H1 (cell line): Measurements from ENCODE around the gene GCM1. TPM values are rescaled to one million over a fixed set of nuclear protein-coding genes. Genes with fewer than 3 reads are reported as not detected.
A peak's percentile ranks its signal among the peaks of the same experiment; 100 is the strongest.

ENCODE experiments used
- CTCF ChIA-PET: fragments of 300-600 bp; sonication (Branson Sonifier 250); formaldehyde crosslinking; loops from one replicate; lab custom pipeline; 2021; ENCODE audit not compliant: partially characterized antibody; lab: Charles Lee
- POLR2A ChIA-PET: fragments of 300-600 bp; sonication (Branson Sonifier 250); formaldehyde crosslinking; loops from one replicate; lab custom pipeline; 2021; ENCODE audit warnings: inconsistent platforms; ENCODE audit not compliant: partially characterized antibody; lab: Charles Lee
- DNase-seq, 2 experiments: peaks; one replicate each; pipeline versions ENCODE4 v3.0.0 to v3.0.0-alpha.2; 2010 to 2022; ENCODE audit warnings: low spot score in 2 of 2, low read depth in 1 of 2, mixed read lengths in 1 of 2
- FAIRE-seq: peaks from 2 replicates; lab custom pipeline; 2011; peaks lifted over from hg19 to GRCh38; lab: Jason Lieb, UNC
- H2AFZ ChIP-seq: 2 replicates; pipeline ENCODE4 v1.8.1; 2012; ENCODE audit warnings: low read length, inconsistent platforms
- H2AK5ac ChIP-seq: 2 replicates; pipeline ENCODE4 v1.6.1; 2013; ENCODE audit warnings: low read depth, low read length
- H2BK120ac ChIP-seq: replicated peaks from 2 replicates; pipeline ENCODE3; 2013; ENCODE audit warnings: low read depth, low read length, inconsistent platforms
- H2BK12ac ChIP-seq: 2 replicates; pipeline ENCODE4 v1.6.1; 2013; ENCODE audit warnings: low read depth, low read length
- H2BK15ac ChIP-seq: 2 replicates; pipeline ENCODE4 v1.6.1; 2013; ENCODE audit warnings: low read length
- H2BK20ac ChIP-seq: 2 replicates; pipeline ENCODE4 v1.6.1; 2013; ENCODE audit warnings: low read length
- H2BK5ac ChIP-seq: 2 replicates; pipeline ENCODE4 v1.6.1; 2013; ENCODE audit warnings: low read depth, low read length
- H3K14ac ChIP-seq: 2 replicates; pipeline ENCODE4 v1.6.1; 2013; ENCODE audit warnings: inconsistent platforms; ENCODE audit not compliant: insufficient read length
- H3K18ac ChIP-seq: 2 replicates; pipeline ENCODE4 v1.6.1; 2013; ENCODE audit warnings: low read length; ENCODE audit errors: extremely low read depth
- H3K23ac ChIP-seq: 2 replicates; pipeline ENCODE4 v1.6.1; 2013; ENCODE audit warnings: inconsistent platforms; ENCODE audit not compliant: insufficient read length
- H3K23me2 ChIP-seq: 2 replicates; pipeline ENCODE4 v1.6.1; 2013; ENCODE audit warnings: low read depth, low read length
- H3K27ac ChIP-seq: 2 replicates; pipeline ENCODE4 v1.6.1; 2011; ENCODE audit warnings: low read depth, low read length, inconsistent platforms
- H3K27me3 ChIP-seq, 4 experiments: replicated peaks in 1 of 4; 1 replicate in 1 of 4; 2 replicates in 3 of 4; pipeline versions ENCODE4 v1.6.1 to v1.8.1; 2011 to 2013; ENCODE audit warnings: low read length in 3 of 4, mild to moderate bottlenecking in 3 of 4, inconsistent platforms in 2 of 4, mixed read lengths in 2 of 4, moderate library complexity in 1 of 4; ENCODE audit not compliant: control insufficient read depth in 3 of 4, insufficient read depth in 3 of 4; ENCODE audit errors: extremely low read depth in 1 of 4
- H3K36me3 ChIP-seq, 4 experiments: 2 replicates each; pipeline versions ENCODE4 v1.6.1 to v1.8.1; 2011 to 2013; ENCODE audit warnings: mild to moderate bottlenecking in 4 of 4, low read length in 3 of 4, moderate library complexity in 2 of 4, control low read depth in 1 of 4, inconsistent platforms in 1 of 4; ENCODE audit not compliant: insufficient read depth in 4 of 4, control insufficient read depth in 2 of 4
- H3K4ac ChIP-seq: replicated peaks from 2 replicates; pipeline ENCODE3; 2013; ENCODE audit warnings: low read length, low read depth, mixed read lengths, inconsistent platforms; ENCODE audit not compliant: insufficient read length
- H3K4me1 ChIP-seq, 4 experiments: replicated peaks in 1 of 4; 1 replicate in 1 of 4; 2 replicates in 3 of 4; pipeline versions ENCODE4 v1.6.1 to v1.8.1; 2011 to 2013; ENCODE audit warnings: low read length in 3 of 4, inconsistent platforms in 2 of 4, mixed read lengths in 1 of 4; ENCODE audit not compliant: insufficient read depth in 4 of 4, control insufficient read depth in 3 of 4
- H3K4me2 ChIP-seq, 2 experiments: 2 replicates each; pipeline versions ENCODE4 v1.6.1 to v1.8.1; 2011 to 2013; ENCODE audit warnings: low read depth in 2 of 2, low read length in 2 of 2, control low read depth in 1 of 2, inconsistent platforms in 1 of 2, mild to moderate bottlenecking in 1 of 2; ENCODE audit not compliant: insufficient read depth in 1 of 2
- H3K4me3 ChIP-seq, 4 experiments: fragments of 200-600, 300-600 bp in 1 of 4; sonication (generic), shearing (Covaris generic), sonication (Bioruptor Twin) in 1 of 4; 2 replicates each; pipeline versions ENCODE4 v1.5.1 to v1.8.1; 2011 to 2016; ENCODE audit warnings: low read length in 4 of 4, low read depth in 3 of 4, control low read depth in 2 of 4, inconsistent platforms in 2 of 4, mild to moderate bottlenecking in 2 of 4, mixed read lengths in 1 of 4, moderate library complexity in 1 of 4; ENCODE audit not compliant: insufficient read depth in 2 of 4; ENCODE audit errors: extremely low read depth in 1 of 4
- H3K56ac ChIP-seq: replicated peaks from 2 replicates; pipeline ENCODE3; 2013; ENCODE audit warnings: low read depth, mild to moderate bottlenecking, mixed read lengths, low read length, inconsistent platforms; ENCODE audit not compliant: insufficient read length
- H3K79me1 ChIP-seq: 2 replicates; pipeline ENCODE4 v1.6.1; 2013; ENCODE audit warnings: low read depth, low read length, control low read depth
- H3K79me2 ChIP-seq, 2 experiments: 2 replicates each; pipeline versions ENCODE4 v1.6.1 to v1.8.1; 2012 to 2013; ENCODE audit warnings: low read length in 2 of 2, mild to moderate bottlenecking in 2 of 2, inconsistent platforms in 1 of 2; ENCODE audit not compliant: insufficient read depth in 2 of 2, control insufficient read depth in 1 of 2
- H3K9ac ChIP-seq, 4 experiments: replicated peaks in 1 of 4; 1 replicate in 1 of 4; 2 replicates in 3 of 4; pipeline versions ENCODE4 v1.6.1 to v1.8.1; 2011 to 2013; ENCODE audit warnings: low read depth in 3 of 4, low read length in 3 of 4, control low read depth in 2 of 4, mild to moderate bottlenecking in 2 of 4, moderate library complexity in 2 of 4, inconsistent platforms in 1 of 4; ENCODE audit errors: extremely low read depth in 1 of 4
- H3K9me3 ChIP-seq, 2 experiments: 2 replicates each; pipeline versions ENCODE4 v1.6.1 to v1.8.1; 2012 to 2013; ENCODE audit warnings: mild to moderate bottlenecking in 2 of 2, moderate library complexity in 2 of 2, control low read depth in 1 of 2, inconsistent platforms in 1 of 2, low read depth in 1 of 2, low read length in 1 of 2, mixed read lengths in 1 of 2; ENCODE audit not compliant: insufficient read depth in 2 of 2
- H4K20me1 ChIP-seq, 2 experiments: replicated peaks in 1 of 2; 2 replicates each; pipeline versions ENCODE3 to v1.8.1; 2011 to 2013; ENCODE audit warnings: inconsistent platforms in 2 of 2, low read length in 2 of 2, mild to moderate bottlenecking in 1 of 2; ENCODE audit not compliant: insufficient read depth in 2 of 2, control insufficient read depth in 1 of 2
- H4K5ac ChIP-seq: 2 replicates; pipeline ENCODE4 v1.6.1; 2013; ENCODE audit warnings: low read length, low read depth, mixed read lengths, inconsistent platforms; ENCODE audit not compliant: insufficient read length
- H4K8ac ChIP-seq: 2 replicates; pipeline ENCODE4 v1.8.0; 2013; ENCODE audit warnings: mild to moderate bottlenecking, moderate library complexity, low read length, inconsistent platforms; ENCODE audit not compliant: insufficient read depth; ENCODE audit errors: extremely low read depth
- H4K91ac ChIP-seq: replicated peaks from 2 replicates; pipeline ENCODE3; 2013; ENCODE audit warnings: low read length, mixed read lengths, inconsistent platforms; ENCODE audit not compliant: insufficient read length
- CEBPB ChIP-seq: IDR thresholded peaks from 2 replicates; pipeline ENCODE4 v1.6.1; 2012; ENCODE audit warnings: low read depth, low read length
- CREB1 ChIP-seq: IDR thresholded peaks from 2 replicates; pipeline ENCODE4 v1.6.1; 2012; ENCODE audit warnings: inconsistent platforms
- PHF8 ChIP-seq: fragments of 200-600 bp; sonication (generic); conservative IDR thresholded peaks from 2 replicates; pipeline ENCODE4 v1.7.1; 2012; ENCODE audit warnings: low read depth, mild to moderate bottlenecking, inconsistent platforms, low read length, moderate library complexity
- SIN3A ChIP-seq, 2 experiments: IDR thresholded peaks in 1 of 2; conservative IDR thresholded peaks in 1 of 2; 2 replicates each; pipeline ENCODE4 v1.6.1; 2011 to 2012; ENCODE audit warnings: low read length in 2 of 2, improper control_type of control experiment in 1 of 2, low read depth in 1 of 2, mild to moderate bottlenecking in 1 of 2
- SUZ12 ChIP-seq: fragments of 200-600 bp; sonication (generic); IDR thresholded peaks from 2 replicates; pipeline ENCODE4 v1.6.1; 2012; ENCODE audit warnings: mild to moderate bottlenecking, inconsistent platforms, low read length, moderate library complexity, mixed read lengths
- WGBS, 2 experiments: shearing (Covaris generic) in 1 of 2; methylation state at CpG; one replicate each; pipeline versions ENCODE4 v1.1.6 to v1.1.7; 2013 to 2015; ENCODE audit warnings: low lambda C conversion rate in 2 of 2, mixed read lengths in 2 of 2, inconsistent platforms in 1 of 2, low coverage in 1 of 2, missing lambda C conversion rate in 1 of 2; ENCODE audit not compliant: insufficient replicate concordance in 2 of 2, insufficient coverage in 1 of 2, insufficient read length in 1 of 2; ENCODE audit errors: extremely low coverage in 1 of 2, missing lambda C conversion rate in 1 of 2; 5-methylcytosine and 5-hydroxymethylcytosine counted together
- polyA plus RNA-seq, 7 experiments: library from polyadenylated mRNA; depleted of rRNA in 3 of 7; stranded (reverse) in 5 of 7; unstranded in 2 of 7; fragments of >200 nt in 5 of 7; fragments of 200-250 nt in 2 of 7; gene quantifications; 1 replicate in 5 of 7; 2 replicates in 1 of 7; 4 replicates in 1 of 7; pipeline versions ENCODE4 v1.2.1 to v1.2.3, GENCODE V29; 2011 to 2013; ENCODE audit warnings: missing spikeins in 2 of 7, mixed read lengths in 2 of 7
- total RNA-seq: library from RNA; stranded (reverse); fragmentation: NEBNext Ultra II Directional; extraction: Animal tissue kit (Norgen Biotek cat#: 25700); gene quantifications from 2 replicates; pipeline ENCODE4 v1.2.1, GENCODE V29; 2021

Gene GCM1
- total and polyA plus RNA-seq, 2 of the 8 experiments (the other 6 are each of a cell fraction or from before 2014, with no cell fraction given): not detected

DNA sequence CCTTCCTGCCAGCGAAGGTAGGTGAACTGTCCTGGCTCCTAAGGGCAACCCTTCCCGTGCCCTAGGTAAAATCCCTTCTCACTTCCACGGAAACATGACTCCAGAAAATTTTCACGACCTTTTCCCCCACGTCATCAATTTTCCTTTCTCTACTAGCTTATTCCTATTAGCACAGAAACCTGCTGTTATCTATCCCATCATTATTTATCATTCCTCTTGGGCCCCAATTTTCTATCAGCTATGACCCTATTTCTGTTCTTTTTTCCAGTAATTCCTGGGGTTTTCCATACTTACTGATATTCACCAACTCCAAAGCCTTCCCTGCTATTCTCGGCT lies 23.8 kb upstream of the GCM1 start:
- no peaks in the 10 kb centered on the region for H3K79me1 ChIP-seq
- no peak overlapping the region for H3K4me2 ChIP-seq
- FAIRE-seq: no peak
- no peak overlapping the region for H2BK15ac ChIP-seq
- no peaks in the 10 kb centered on the region for H3K9me3 ChIP-seq
- no peaks in the 10 kb centered on the region for H3K23me2 ChIP-seq
- no peak overlapping the region; the same call in 1 of the 2 replicates for H4K8ac ChIP-seq
- no peak overlapping the region for H3K14ac ChIP-seq
- no peak overlapping the region for H2BK5ac ChIP-seq
- no peak overlapping the region for H2BK20ac ChIP-seq
- H3K4me1 ChIP-seq: no peaks in the 10 kb centered on the region
- H4K91ac ChIP-seq: no peak overlapping the region
- H2AFZ ChIP-seq: peak overlapping the region; percentile 86
- H3K18ac ChIP-seq: no peak overlapping the region
- no peak overlapping the region for H2AK5ac ChIP-seq
- H3K56ac ChIP-seq: no peak overlapping the region
- ChIA-PET POLR2A (no interaction called here), CTCF (interaction anchor here (0.6 to 4.0 kb wide), 76 partner anchors 9 to 1327 kb away, joined by 3 to 54 read pairs (median 5); no protein-coding TSS in a partner anchor)
- no peak overlapping the region for H3K23ac ChIP-seq
- no peak overlapping the region for H3K9ac ChIP-seq
- no peak overlapping the region for H4K5ac ChIP-seq
- H3K79me2 ChIP-seq: no peaks in the 10 kb centered on the region
- no peaks in the 10 kb centered on the region for H3K27me3 ChIP-seq
- no peak overlapping the region for H2BK12ac ChIP-seq
- no peak for DNase-seq
- WGBS, 2 experiments: 85 to 100% methylated on average over 2 to 6 of the region's 6 CpGs
- H3K4me3 ChIP-seq: no peak overlapping the region
- no peak overlapping the region for H3K27ac ChIP-seq
- H2BK120ac ChIP-seq: no peak overlapping the region
- TF ChIP-seq CREB1 (no peak), SIN3A (conservative IDR thresholded peaks at IDR 0.05 in 1 of 2, IDR thresholded peaks at IDR 0.05 in 1 of 2; ENCODE audit: low read depth in 1 of 2, low read length in 2 of 2) (no peak), CEBPB (no peak), SUZ12 (no peak), PHF8 (no peak)
- H4K20me1 ChIP-seq: no peaks in the 10 kb centered on the region
- H3K36me3 ChIP-seq: no peaks in the 10 kb centered on the region
- no peak overlapping the region for H3K4ac ChIP-seq
